ENCODE data around the gene AMPD3.

The AMPD3 gene

GRCh38 chr11:10476342-10476741 lies 21.3 kb downstream of the AMPD3 start:
- no peak for TF ChIP-seq CTCF (IDR thresholded peaks at IDR 0.05)

GRCh38 chr11:10476927-10477689 lies 22.0 kb downstream of the AMPD3 start:
- TF ChIP-seq CTCF (IDR thresholded peaks at IDR 0.05) = no peak

GRCh38 chr11:10477690-10478046 lies 22.6 kb downstream of the AMPD3 start:
- no peak for TF ChIP-seq CTCF (IDR thresholded peaks at IDR 0.05)

GRCh38 chr11:10478066-10478465 lies 23.0 kb downstream of the AMPD3 start:
- no peak for TF ChIP-seq CTCF (IDR thresholded peaks at IDR 0.05)

GRCh38 chr11:10478574-10479550 lies 23.8 kb downstream of the AMPD3 start:
- TF ChIP-seq CTCF (IDR thresholded peaks at IDR 0.05) = no peak

GRCh38 chr11:10480026-10480425 lies 25.0 kb downstream of the AMPD3 start:
- no peak for TF ChIP-seq CTCF (IDR thresholded peaks at IDR 0.05)

- no peak for TF ChIP-seq CTCF (IDR thresholded peaks at IDR 0.05)
These were observed 25.7 kb downstream of the AMPD3 start for GRCh38 chr11:10480760-10481159.

Data from LNCAP (cell line).